HCT116 (cell line): ENCODE results near the gene WTAP. TPM values are rescaled to one million over a fixed set of nuclear protein-coding genes. Genes with fewer than 3 reads are reported as not detected.
"Not testable (repeated sequence)": the region's sequence is repeated elsewhere in the genome, so short reads cannot be mapped to it uniquely, and the experiment has no call there.

Experiments used
- ATAC-seq: fragments of 200-7000 bp; cut with Tn5 transposase; 2 replicates; pipeline ENCODE4 v1.9.1; 2020; ENCODE audit warnings: mild to moderate bottlenecking, moderate library complexity
- BruUV-seq: library from RNA; stranded (reverse); fragments of 400-500 nt; replicated peaks from 2 replicates; lab custom pipeline; 2021; lab: Mats Ljungman, UMichigan
- CTCF ChIA-PET: fragments of 300-600 bp; sonication (Branson Sonifier 250); formaldehyde crosslinking; loops from one replicate; lab custom pipeline; 2021; ENCODE audit warnings: antibody characterized with exemption; lab: Charles Lee
- POLR2A ChIA-PET: fragments of 300-600, 350-600 bp; sonication (Branson Sonifier 250); formaldehyde crosslinking; loops from one replicate; lab custom pipeline; 2021; ENCODE audit warnings: antibody characterized with exemption; lab: Charles Lee
- RAD21 ChIA-PET, 2 experiments: fragments of 300-600 bp; sonication (Branson Sonifier 250); formaldehyde crosslinking; loops; one replicate each; lab custom pipeline; 2023; ENCODE audit warnings: low total read pairs in 2 of 2; ENCODE audit not compliant: uncharacterized antibody in 2 of 2, unreplicated experiment in 2 of 2, low non-redundant PET in 1 of 2; lab: Charles Lee
- DNase-seq: peaks from one replicate; pipeline ENCODE4 v3.0.0-alpha.2; 2010; ENCODE audit warnings: low read depth, low spot score
- H2AFZ ChIP-seq: fragments of 200-600 bp; shearing (Covaris generic), sonication (generic); 2 replicates; pipeline ENCODE4 v1.6.1; 2017; ENCODE audit warnings: low read depth, mixed run types, mixed read lengths, antibody characterized with exemption, low read length; ENCODE audit not compliant: poor library complexity, severe bottlenecking
- H3K27ac ChIP-seq: 2 replicates; pipeline ENCODE4 v1.5.1; 2012; ENCODE audit warnings: low read depth, low read length
- H3K27me3 ChIP-seq: fragments of 200-600 bp; sonication (generic); 2 replicates; pipeline ENCODE4 v1.6.1; 2016; ENCODE audit warnings: mixed run types, low read length, mixed read lengths; ENCODE audit not compliant: insufficient read depth
- H3K36me3 ChIP-seq, 2 experiments: fragments of 200-500 bp in 1 of 2; fragments of 200-600 bp in 1 of 2; sonication (Bioruptor generic) in 1 of 2; sonication (generic) in 1 of 2; 2 replicates each; pipeline versions ENCODE4 v1.5.1 to v1.6.1; 2014 to 2016; ENCODE audit warnings: low read length in 2 of 2, inconsistent platforms in 1 of 2, mixed read lengths in 1 of 2, mixed run types in 1 of 2; ENCODE audit not compliant: insufficient read depth in 2 of 2, control insufficient read depth in 1 of 2
- H3K4me1 ChIP-seq, 2 experiments: fragments of 200-600 bp in 1 of 2; sonication (generic) in 1 of 2; 2 replicates each; pipeline versions ENCODE4 v1.5.1 to v1.6.1; 2012 to 2017; ENCODE audit warnings: low read length in 2 of 2, inconsistent platforms in 1 of 2, mild to moderate bottlenecking in 1 of 2, mixed read lengths in 1 of 2, mixed run types in 1 of 2, moderate library complexity in 1 of 2; ENCODE audit not compliant: insufficient read depth in 2 of 2, control insufficient read depth in 1 of 2
- H3K4me2 ChIP-seq: fragments of 200-600 bp; sonication (generic); 2 replicates; pipeline ENCODE4 v1.6.1; 2017; ENCODE audit warnings: mixed run types, low read length, mixed read lengths
- H3K4me3 ChIP-seq, 2 experiments: fragments of 200-600 bp in 1 of 2; sonication (generic) in 1 of 2; replicated peaks in 1 of 2; 2 replicates each; pipeline ENCODE4 v1.5.1; 2011 to 2016; ENCODE audit warnings: low read length in 2 of 2, control low read depth in 1 of 2, low read depth in 1 of 2, mild to moderate bottlenecking in 1 of 2, mixed read lengths in 1 of 2, mixed run types in 1 of 2
- H3K79me2 ChIP-seq: fragments of 200-600 bp; sonication (generic); 2 replicates; pipeline ENCODE4 v1.6.1; 2017; ENCODE audit warnings: mild to moderate bottlenecking, mixed run types, low read length, moderate library complexity, mixed read lengths; ENCODE audit not compliant: insufficient read depth
- H3K9ac ChIP-seq: fragments of 200-600 bp; sonication (generic); 2 replicates; pipeline ENCODE4 v1.6.1; 2016; ENCODE audit warnings: low read length, mixed read lengths
- H3K9me2 ChIP-seq: fragments of 200-600 bp; sonication (generic), shearing (Covaris generic); 2 replicates; pipeline ENCODE4 v1.6.1; 2017; ENCODE audit warnings: mixed run types, mild to moderate bottlenecking, moderate library complexity; ENCODE audit not compliant: insufficient read depth
- H3K9me3 ChIP-seq, 2 experiments: fragments of 200-500 bp in 1 of 2; fragments of 200-600 bp in 1 of 2; sonication (Bioruptor generic) in 1 of 2; sonication (generic) in 1 of 2; 2 replicates each; pipeline ENCODE4 v1.6.1; 2014 to 2017; ENCODE audit warnings: low read length in 2 of 2, mixed read lengths in 2 of 2, inconsistent platforms in 1 of 2, low read depth in 1 of 2, mild to moderate bottlenecking in 1 of 2, mixed run types in 1 of 2, moderate library complexity in 1 of 2; ENCODE audit not compliant: control insufficient read depth in 1 of 2, insufficient read depth in 1 of 2
- H4K20me1 ChIP-seq: fragments of 200-600 bp; sonication (generic), shearing (Covaris generic); 2 replicates; pipeline ENCODE4 v1.6.1; 2017; ENCODE audit warnings: mixed run types, mild to moderate bottlenecking, moderate library complexity; ENCODE audit not compliant: insufficient read depth
- CTCF ChIP-seq, 3 experiments: fragments of 200-600 bp in 1 of 3; sonication (generic) in 1 of 3; IDR thresholded peaks in 2 of 3; conservative IDR thresholded peaks in 1 of 3; 2 replicates each; pipeline ENCODE4 v1.5.1; 2012 to 2017; ENCODE audit warnings: low read depth in 2 of 3, low read length in 2 of 3, antibody characterized with exemption in 1 of 3, borderline replicate concordance in 1 of 3, control low read depth in 1 of 3, mild to moderate bottlenecking in 1 of 3, mixed read lengths in 1 of 3, mixed run types in 1 of 3, moderate library complexity in 1 of 3; ENCODE audit not compliant: insufficient read depth in 1 of 3
- EGR1 ChIP-seq: IDR thresholded peaks from 2 replicates; pipeline ENCODE4 v1.6.1; 2012; ENCODE audit warnings: low read depth
- EZH2phosphoT487 ChIP-seq: fragments of 200-600 bp; IDR thresholded peaks from 2 replicates; pipeline ENCODE4 v1.6.1; 2018; ENCODE audit warnings: antibody characterized with exemption, borderline replicate concordance
- SIN3A ChIP-seq: IDR thresholded peaks from 2 replicates; pipeline ENCODE4 v1.6.1; 2012; ENCODE audit warnings: low read depth
- ZFX ChIP-seq: fragments of 450-650 bp; IDR thresholded peaks from 2 replicates; pipeline ENCODE4 v1.6.1; 2017
- intact Hi-C: fragments of 100-400 bp; cut with micrococcal nuclease; formaldehyde crosslinking; loops from 2 replicates; pipeline ENCODE4 v1.10.0; 2022
- total RNA-seq: library from RNA; stranded (reverse); gene quantifications from one replicate; pipeline ENCODE4 v1.2.1, GENCODE V29; 2021; ENCODE audit not compliant: unreplicated experiment

WTAP gene
- total RNA-seq, 1 experiment from 2014 or later, result 88.6 TPM

GRCh38 chr6:159790956-159791598, 63.8 kb downstream of the WTAP start:
- ATAC-seq, result no peak
- intact Hi-C loops, result no loop called here
- Histone ChIP-seq H4K20me1 (peaks cover 20% of the 10 kb centered on the region; the same call in 1 of the 2 replicates), H3K36me3 (peaks cover 30 to 43% of the 10 kb centered on the region in 2 experiments), H3K9me2 (no peaks in the 10 kb centered on the region), H3K4me3 (peak overlapping the region; percentile 92 to 97), H3K9me3 (no peaks in the 10 kb centered on the region), H2AFZ (no peak overlapping the region), H3K79me2 (peaks cover 89% of the 10 kb centered on the region), H3K4me2 (peak overlapping the region; percentile 89), H3K9ac (peak overlapping the region; percentile 92), H3K27me3 (no peaks in the 10 kb centered on the region), H3K27ac (peak overlapping the region; percentile 88), H3K4me1 (peaks cover 11 to 20% of the 10 kb centered on the region in 2 experiments; a peak in 3 of 4 replicates)
- ChIA-PET RAD21 (no interaction called here), CTCF (interaction anchor here (1.6 kb wide), 1 partner anchor 72 kb away, joined by 4 read pairs; no protein-coding TSS in a partner anchor), POLR2A (interaction anchor here (1.8 to 2.0 kb wide), 2 partner anchors 19 to 30 kb away, joined by 6 to 11 read pairs; partner anchors contain the start of gene ACAT2)
- no TSS peak for BruUV-seq
- DNase-seq, result no peak
- TF ChIP-seq CTCF (IDR thresholded peaks at IDR 0.05 in 2 of 3, conservative IDR thresholded peaks at IDR 0.05 in 1 of 3; ENCODE audit: borderline replicate concordance in 1 of 3, insufficient read depth in 1 of 3, low read depth in 2 of 3, low read length in 2 of 3) (no peak), EZH2phosphoT487 (no peak), EGR1 (no peak), SIN3A (0 out of 2 replicates have a peak, but pooled peaks have one; percentile 4), ZFX (no peak)
- TF ChIP-seq, all 23 proteins: peak for 1

GRCh38 chr6:159794976-159795375, 67.7 kb downstream of the WTAP start:
- H3K4me2 ChIP-seq, H3K9me3 ChIP-seq, H3K9me2 ChIP-seq, H4K20me1 ChIP-seq, H3K4me3 ChIP-seq, DNase-seq, H3K9ac ChIP-seq, ATAC-seq, POLR2A ChIA-PET, CTCF ChIA-PET, H2AFZ ChIP-seq, BruUV-seq, H3K27ac ChIP-seq, RAD21 ChIA-PET, H3K27me3 ChIP-seq: not testable (repeated sequence)
- H3K4me1 ChIP-seq, result peaks cover 5 to 12% of the 10 kb centered on the region in 2 experiments; a peak in 3 of 4 replicates
- H3K79me2 ChIP-seq, result peaks cover 72% of the 10 kb centered on the region
- intact Hi-C loops, result loop anchor here (5.0 kb wide), 1 partner anchor 177 kb away; no protein-coding TSS in a partner anchor
- peaks cover 34 to 37% of the 10 kb centered on the region in 2 experiments for H3K36me3 ChIP-seq
